Measurements from ENCODE around the gene ADGRV1. TPM values are rescaled to one million over a fixed set of nuclear protein-coding genes. Genes with fewer than 3 reads are reported as not detected.
A peak's percentile ranks its signal among the peaks of the same experiment; 100 is the strongest.

ADGRV1 gene
- total RNA-seq, 1 experiment from 2014 or later = 64.8 TPM

DNA sequence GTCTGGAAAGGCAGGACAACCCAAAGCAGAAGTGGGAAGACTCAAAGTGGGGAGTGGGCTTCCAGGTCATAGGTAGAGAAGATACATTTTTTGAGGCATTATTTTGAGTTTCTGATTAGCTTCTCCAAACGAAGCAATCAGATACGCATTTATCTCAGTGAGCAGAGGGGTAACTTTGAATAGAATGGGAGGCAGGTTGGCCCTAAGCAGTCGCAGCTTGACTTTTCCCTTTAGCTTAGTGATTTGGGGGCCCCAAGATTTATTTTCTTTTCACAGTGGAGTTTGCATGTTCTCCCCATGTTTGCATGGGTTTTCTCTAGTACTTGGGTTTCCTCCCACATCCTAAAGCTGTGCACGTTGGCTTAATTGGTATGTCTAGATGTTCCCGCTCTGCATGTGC is 422.6 kb downstream of the ADGRV1 start:
- WGBS (ENCODE audit: extremely low coverage, insufficient read length, low lambda C conversion rate) = no CpG with 5 or more reads among the region's 5 CpGs
- H3K4me3 Mint-ChIP-seq = no peak overlapping the region
- peak overlapping the region in 1 of 3 experiments; percentile 3; a peak in 1 of 7 replicates for H3K27ac Mint-ChIP-seq

More for the DNA sequence above, 422.6 kb downstream of the ADGRV1 start:
- Histone ChIP-seq H4K91ac (ENCODE audit: insufficient read length, low read depth, low read length) (no peak overlapping the region), H3K23me2 (ENCODE audit: insufficient read length, low read depth, low read length, poor library complexity, severe bottlenecking) (no peaks in the 10 kb centered on the region), H3K27me3 (ENCODE audit: insufficient read depth, low read length) (no peaks in the 10 kb centered on the region), H3K79me1 (ENCODE audit: insufficient read depth, low read depth, low read length, poor library complexity, severe bottlenecking) (no peaks in the 10 kb centered on the region), H3K4me2 (ENCODE audit: insufficient read depth, insufficient read length, low read length) (no peak overlapping the region), H3K79me2 (ENCODE audit: insufficient read depth, low read length) (no peaks in the 10 kb centered on the region), H2BK15ac (ENCODE audit: low read depth, low read length) (no peak overlapping the region), H2BK12ac (ENCODE audit: insufficient read length, low read depth, low read length) (no peak overlapping the region), H4K20me1 (ENCODE audit: control insufficient read depth, insufficient read depth, insufficient read length) (no peaks in the 10 kb centered on the region), H2BK5ac (ENCODE audit: insufficient read length, low read length) (no peak overlapping the region), H2AFZ (ENCODE audit: low read length) (no peak overlapping the region), H3K56ac (ENCODE audit: insufficient read length, low read depth, low read length) (no peak overlapping the region), H3K4me1 (ENCODE audit: insufficient read depth, low read length) (no peaks in the 10 kb centered on the region), H4K5ac (ENCODE audit: insufficient read length, low read depth, low read length) (no peak overlapping the region), H2BK120ac (ENCODE audit: low read depth, low read length, poor library complexity, severe bottlenecking) (no peak overlapping the region), H3K4ac (ENCODE audit: low read depth, low read length) (no peak overlapping the region), H3T11ph (ENCODE audit: low read length) (no peak overlapping the region), H3K18ac (ENCODE audit: insufficient read length, low read depth, low read length) (no peak overlapping the region), H4K8ac (replicated peaks; ENCODE audit: insufficient read length, low read depth, low read length) (no peak overlapping the region), H3K14ac (ENCODE audit: insufficient read depth, low read length) (no peak overlapping the region), H3K27ac (ENCODE audit: insufficient read length, low read depth, low read length) (no peak overlapping the region), H3K23ac (ENCODE audit: insufficient read length, low read depth, low read length) (no peak overlapping the region), H2BK20ac (ENCODE audit: low read depth, low read length, poor library complexity, severe bottlenecking) (no peak overlapping the region), H3K9me3 (ENCODE audit: control insufficient read depth, low read depth, low read length) (no peaks in the 10 kb centered on the region), H2AK5ac (ENCODE audit: insufficient read length, low read length) (no peak overlapping the region), H3K9ac (ENCODE audit: extremely low read depth, insufficient read length, low read length) (no peak overlapping the region)
- Mint-ChIP-seq H3K4me1 (no peaks in the 10 kb centered on the region), H3K36me3 (ENCODE audit: insufficient read depth in 1 of 3, low read depth in 3 of 3) (peaks cover 0 to 3% (median 0%) of the 10 kb centered on the region in 3 experiments; a peak in 3 of 7 replicates), H3K9me3 (no peaks in the 10 kb centered on the region), H3K27me3 (ENCODE audit: low read depth) (no peaks in the 10 kb centered on the region)
- no peak for TF ChIP-seq CTCF (conservative IDR thresholded peaks at IDR 0.05)
- DNase-seq = no peak

Measured in H9 (cell line).